GM13976 (cell line): ENCODE data around the gene TEDC1.

Experiments
- DNase-seq: peaks from one replicate; pipeline ENCODE4 v3.0.0; 2012; ENCODE audit warnings: low spot score
- in situ Hi-C: fragments of 300-500 bp; cut with MboI; formaldehyde crosslinking; loops from one replicate; pipeline ENCODE4 v1.12.0; 2022; ENCODE audit warnings: low sequenced_read_pairs, mixed read lengths, inconsistent platforms; ENCODE audit not compliant: unreplicated experiment
- TF ChIP-seq, protein P1 (sequence below): IDR thresholded peaks from 2 replicates; pipeline ENCODE4 v1.5.1; 2012; ENCODE audit warnings: borderline replicate concordance, mild to moderate bottlenecking; ENCODE audit not compliant: insufficient read depth; ENCODE audit errors: extremely low read depth, missing control alignments, control extremely low read depth

The TEDC1 gene

DNA sequence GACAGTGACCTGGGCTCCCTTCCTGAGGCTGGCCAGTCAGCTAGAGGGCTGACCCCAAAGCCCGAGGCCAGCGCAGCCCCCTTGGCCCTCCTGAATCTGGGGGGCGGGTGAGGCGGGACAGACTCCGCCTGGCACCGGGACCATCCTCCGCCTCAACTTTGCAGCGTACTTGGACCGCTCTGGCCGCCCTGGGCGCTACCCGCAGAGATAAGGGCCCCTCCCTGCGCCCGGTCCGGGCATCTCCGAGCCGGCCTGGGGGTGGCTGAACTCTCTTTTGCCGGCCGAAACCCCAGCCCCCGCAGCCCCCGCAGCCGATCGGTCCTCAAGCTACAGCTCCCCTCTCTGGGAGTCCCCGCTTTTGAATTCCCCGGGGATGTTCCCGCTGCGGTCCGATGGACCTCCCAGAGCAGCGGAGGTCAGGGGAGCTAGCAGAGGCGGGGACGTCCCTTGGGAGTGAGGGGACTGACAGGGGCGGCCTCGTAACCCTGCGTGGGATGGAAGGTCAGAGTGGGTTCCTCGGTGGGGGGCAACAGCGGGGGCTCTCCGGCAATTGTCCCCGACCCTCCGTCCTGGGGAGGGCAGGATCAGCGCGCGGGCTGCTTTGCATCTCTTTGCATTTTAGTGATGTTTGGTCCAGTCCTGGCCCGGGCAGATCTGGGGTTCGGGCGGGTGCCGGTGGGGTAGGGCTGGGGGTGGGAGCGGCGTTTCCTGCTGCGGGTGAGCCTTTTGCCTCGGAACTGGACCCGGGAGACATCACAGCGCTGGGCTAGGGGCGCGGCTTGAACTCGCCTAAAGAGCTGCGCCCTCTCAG, 4.7 kb upstream of the TEDC1 start, which contains the start of gene CRIP1:
Gene CRIP1 (plus strand): TSS at position 724 of the 811 bp plus-strand sequence. CDS start 374 bp downstream, outside the sequence.
- no peak for DNase-seq
- TF ChIP-seq, protein P1, sequence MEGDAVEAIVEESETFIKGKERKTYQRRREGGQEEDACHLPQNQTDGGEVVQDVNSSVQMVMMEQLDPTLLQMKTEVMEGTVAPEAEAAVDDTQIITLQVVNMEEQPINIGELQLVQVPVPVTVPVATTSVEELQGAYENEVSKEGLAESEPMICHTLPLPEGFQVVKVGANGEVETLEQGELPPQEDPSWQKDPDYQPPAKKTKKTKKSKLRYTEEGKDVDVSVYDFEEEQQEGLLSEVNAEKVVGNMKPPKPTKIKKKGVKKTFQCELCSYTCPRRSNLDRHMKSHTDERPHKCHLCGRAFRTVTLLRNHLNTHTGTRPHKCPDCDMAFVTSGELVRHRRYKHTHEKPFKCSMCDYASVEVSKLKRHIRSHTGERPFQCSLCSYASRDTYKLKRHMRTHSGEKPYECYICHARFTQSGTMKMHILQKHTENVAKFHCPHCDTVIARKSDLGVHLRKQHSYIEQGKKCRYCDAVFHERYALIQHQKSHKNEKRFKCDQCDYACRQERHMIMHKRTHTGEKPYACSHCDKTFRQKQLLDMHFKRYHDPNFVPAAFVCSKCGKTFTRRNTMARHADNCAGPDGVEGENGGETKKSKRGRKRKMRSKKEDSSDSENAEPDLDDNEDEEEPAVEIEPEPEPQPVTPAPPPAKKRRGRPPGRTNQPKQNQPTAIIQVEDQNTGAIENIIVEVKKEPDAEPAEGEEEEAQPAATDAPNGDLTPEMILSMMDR, result no peak
- in situ Hi-C loops, result loop anchor here (10.0 kb wide), 1 partner anchor 112 kb away; no protein-coding TSS in a partner anchor

DNA sequence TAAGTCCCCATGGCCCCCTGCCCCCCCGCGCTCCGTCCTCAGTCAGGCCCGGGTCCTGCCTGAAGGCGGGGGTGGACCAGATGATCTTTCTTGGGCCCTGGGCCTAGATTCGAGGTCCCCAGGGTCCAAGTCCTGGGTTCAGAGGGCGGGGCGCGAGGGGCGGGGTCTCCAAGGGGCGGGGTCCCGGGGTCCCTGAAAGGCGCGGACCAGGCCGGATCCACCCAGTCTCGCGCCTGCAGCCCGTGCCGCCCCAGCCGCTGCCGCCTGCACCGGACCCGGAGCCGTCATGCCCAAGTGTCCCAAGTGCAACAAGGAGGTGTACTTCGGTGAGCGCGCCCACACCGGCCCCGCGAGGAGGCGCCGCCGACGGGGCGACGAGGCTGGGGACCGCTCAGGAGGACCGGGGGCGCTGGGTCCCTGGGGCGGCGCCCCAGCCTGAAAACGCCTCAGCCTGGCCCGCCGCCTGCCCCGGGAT, 4.0 kb upstream of the TEDC1 start:
- TF ChIP-seq, protein P1, result no peak
- in situ Hi-C loops, result loop anchor here (10.0 kb wide), 1 partner anchor 112 kb away; no protein-coding TSS in a partner anchor
- no peak for DNase-seq

DNA sequence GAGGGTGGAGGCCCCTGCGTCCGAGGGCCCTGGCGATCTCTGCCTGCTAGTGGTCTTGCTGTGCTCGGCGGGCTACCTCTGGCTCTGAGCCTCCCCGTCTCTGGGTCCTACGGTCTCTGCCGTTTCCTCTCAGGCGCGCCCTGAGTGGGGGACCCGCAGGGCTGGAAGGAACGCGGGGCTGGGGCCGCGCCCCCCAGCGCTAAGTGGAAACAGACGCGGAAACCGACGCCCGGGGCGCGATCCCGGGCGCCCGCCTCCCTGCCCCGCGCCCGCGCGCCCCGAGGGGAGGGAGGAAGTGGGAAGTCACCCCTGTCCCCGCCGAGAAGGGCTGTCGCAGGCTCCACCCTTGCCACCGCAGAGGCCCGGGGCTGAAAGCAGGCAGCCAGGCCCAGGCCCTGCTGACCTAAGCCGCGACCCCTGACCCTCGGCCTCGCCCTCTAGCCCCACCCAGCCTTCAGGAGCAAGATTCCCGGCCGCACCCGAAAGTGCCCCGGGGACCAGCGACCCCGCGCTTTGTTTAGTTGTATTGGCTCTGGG, 3.5 kb upstream of the TEDC1 start:
- in situ Hi-C loops, result loop anchor here (10.0 kb wide), 1 partner anchor 113 kb away; no protein-coding TSS in a partner anchor
- TF ChIP-seq, protein P1, result no peak
- no peak for DNase-seq

DNA sequence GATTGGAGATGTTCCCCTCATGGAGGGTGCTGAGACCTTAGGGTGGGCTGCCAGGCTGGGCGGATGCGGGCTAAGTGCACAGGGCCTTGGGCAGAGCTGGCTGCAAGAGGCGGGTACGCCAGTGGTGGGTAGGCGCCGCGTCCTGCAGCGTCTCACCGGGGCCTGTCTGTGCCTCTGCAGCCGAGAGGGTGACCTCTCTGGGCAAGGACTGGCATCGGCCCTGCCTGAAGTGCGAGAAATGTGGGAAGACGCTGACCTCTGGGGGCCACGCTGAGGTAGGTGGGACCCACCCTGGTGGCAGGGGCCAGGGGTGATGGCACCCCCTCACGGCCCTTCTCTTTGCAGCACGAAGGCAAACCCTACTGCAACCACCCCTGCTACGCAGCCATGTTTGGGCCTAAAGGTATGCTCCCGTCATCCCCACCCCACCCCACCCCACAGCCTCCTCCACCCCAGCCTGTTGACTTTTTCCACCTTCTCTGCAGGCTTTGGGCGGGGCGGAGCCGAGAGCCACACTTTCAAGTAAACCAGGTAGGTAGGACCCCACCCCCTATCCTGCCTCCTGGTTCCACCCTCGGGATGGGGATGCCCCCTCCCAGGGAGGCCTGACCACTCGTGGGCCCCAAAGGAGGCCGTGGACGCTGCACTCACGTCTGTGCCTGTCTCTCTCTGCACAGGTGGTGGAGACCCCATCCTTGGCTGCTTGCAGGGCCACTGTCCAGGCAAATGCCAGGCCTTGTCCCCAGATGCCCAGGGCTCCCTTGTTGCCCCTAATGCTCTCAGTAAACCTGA, 2.9 kb upstream of the TEDC1 start:
- in situ Hi-C loops, result loop anchor here (10.0 kb wide), 1 partner anchor 113 kb away; no protein-coding TSS in a partner anchor
- no peak for DNase-seq
- TF ChIP-seq, protein P1, result no peak

DNA sequence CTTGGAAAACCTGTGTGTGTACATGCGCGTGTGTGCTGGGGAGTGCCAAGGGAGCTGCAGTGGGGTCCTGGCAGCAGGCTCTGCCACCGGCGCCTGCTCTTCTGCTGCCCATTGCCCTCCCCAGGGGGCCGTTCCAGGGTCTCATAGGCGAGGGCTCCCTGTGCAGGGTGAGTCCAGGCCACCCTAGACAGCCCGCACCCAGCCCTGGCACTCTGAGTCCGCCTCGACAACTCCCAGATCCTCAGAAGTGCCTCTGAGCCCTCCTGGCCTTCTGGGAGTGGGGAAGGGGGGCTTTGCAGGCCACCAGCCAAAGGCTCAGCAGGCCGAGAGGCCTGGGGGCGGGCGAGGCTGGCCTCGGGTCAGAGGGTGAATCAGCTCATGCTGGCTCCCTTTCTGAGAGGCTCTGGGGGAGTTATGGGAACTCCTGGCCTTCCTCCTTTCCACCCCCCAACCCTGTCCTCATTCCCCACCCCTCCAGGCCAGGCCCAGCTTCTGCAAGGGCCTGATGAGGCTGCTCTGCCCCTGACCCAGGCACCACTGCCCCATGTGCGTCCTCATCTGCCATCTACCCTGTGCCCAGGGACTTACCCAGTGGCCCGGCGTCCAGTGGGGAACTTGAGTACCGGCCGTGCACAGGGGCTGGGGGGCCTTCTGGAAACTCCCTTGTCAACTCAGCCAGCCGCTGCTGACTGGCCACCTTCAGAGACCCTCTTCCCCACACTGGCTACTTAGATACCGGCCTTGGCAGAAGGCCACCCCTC, 2.1 kb upstream of the TEDC1 start:
- DNase-seq, result no peak
- in situ Hi-C loops, result loop anchor here (10.0 kb wide), 1 partner anchor 114 kb away; no protein-coding TSS in a partner anchor
- TF ChIP-seq, protein P1, result no peak
